T-helper 17 cell (primary cell): ENCODE results near the gene LPP. TPM values are rescaled to one million over a fixed set of nuclear protein-coding genes. Genes with fewer than 3 reads are reported as not detected.
A peak's percentile ranks its signal among the peaks of the same experiment; 100 is the strongest.

Experiments used
- ATAC-seq: fragments of 150-1000 bp; cut with Tn5 transposase; 2 replicates; pipeline ENCODE4 v1.10.0; 2021; ENCODE audit warnings: mild to moderate bottlenecking, moderate library complexity
- DNase-seq, 3 donors: peaks; one replicate each; pipeline versions ENCODE4 v3.0.0 to v3.0.0-alpha.2; 2020 to 2021
- H3K9me3 ChIP-seq: one replicate; pipeline ENCODE4 v1.7.0; 2013; ENCODE audit warnings: low read length, mild to moderate bottlenecking; ENCODE audit not compliant: control insufficient read depth, poor library complexity, severe bottlenecking
- H3K27ac Mint-ChIP-seq: one replicate; pipeline ENCODE4 v1.8.0; 2022; ENCODE audit warnings: mild to moderate bottlenecking, moderate library complexity, mixed read lengths
- H3K27me3 Mint-ChIP-seq: one replicate; pipeline ENCODE4 v1.8.0; 2022; ENCODE audit warnings: mixed read lengths
- H3K36me3 Mint-ChIP-seq: one replicate; pipeline ENCODE4 v1.8.0; 2022; ENCODE audit warnings: low read depth, mixed read lengths
- H3K4me1 Mint-ChIP-seq: one replicate; pipeline ENCODE4 v1.8.0; 2022; ENCODE audit warnings: mild to moderate bottlenecking, mixed read lengths
- H3K4me3 Mint-ChIP-seq: one replicate; pipeline ENCODE4 v1.8.0; 2022; ENCODE audit warnings: mild to moderate bottlenecking, moderate library complexity, mixed read lengths
- total RNA-seq, 4 donors: library from RNA in 2 of 4; stranded (reverse) in 2 of 4; gene quantifications; one replicate each; pipeline ENCODE4 v1.2.3 and lab custom pipeline; 2022 to 2026

The LPP gene
- total RNA-seq, 2 donors from 2014 or later = 81.0 to 94.2 TPM

- no peak overlapping the region for H3K4me3 Mint-ChIP-seq
Observed at GRCh38 chr3:188825901-188826300, 671.9 kb downstream of the LPP start.

GRCh38 chr3:188826574-188826973 lies 672.6 kb downstream of the LPP start:
- ATAC-seq = no peak

More at GRCh38 chr3:188825901-188826300, 671.9 kb downstream of the LPP start:
- H3K4me1 Mint-ChIP-seq = peaks cover 7% of the 10 kb centered on the region
- H3K27me3 Mint-ChIP-seq = no peaks in the 10 kb centered on the region
- no peaks in the 10 kb centered on the region for H3K9me3 ChIP-seq
- ATAC-seq = no peak
- DNase-seq = no peak
- H3K36me3 Mint-ChIP-seq = no peaks in the 10 kb centered on the region
- H3K27ac Mint-ChIP-seq = no peak overlapping the region

GRCh38 chr3:188827103-188827502 lies 673.1 kb downstream of the LPP start:
- no peak overlapping the region for H3K4me3 Mint-ChIP-seq
- H3K36me3 Mint-ChIP-seq = no peaks in the 10 kb centered on the region
- no peak for DNase-seq
- ATAC-seq = no peak
- peaks cover 9% of the 10 kb centered on the region for H3K4me1 Mint-ChIP-seq
- no peak overlapping the region for H3K27ac Mint-ChIP-seq
- H3K9me3 ChIP-seq = no peaks in the 10 kb centered on the region
- H3K27me3 Mint-ChIP-seq = no peaks in the 10 kb centered on the region

More at GRCh38 chr3:188826574-188826973, 672.6 kb downstream of the LPP start:
- Mint-ChIP-seq H3K4me1 (peaks cover 9% of the 10 kb centered on the region), H3K4me3 (no peak overlapping the region), H3K27ac (no peak overlapping the region), H3K36me3 (no peaks in the 10 kb centered on the region), H3K27me3 (no peaks in the 10 kb centered on the region)
- no peak for DNase-seq
- H3K9me3 ChIP-seq = no peaks in the 10 kb centered on the region

- DNase-seq (no peak), ATAC-seq (no peak)
- no peaks in the 10 kb centered on the region for H3K36me3 Mint-ChIP-seq
- H3K4me3 Mint-ChIP-seq = no peak overlapping the region
- no peaks in the 10 kb centered on the region for H3K9me3 ChIP-seq
- H3K27ac Mint-ChIP-seq = no peak overlapping the region
- no peaks in the 10 kb centered on the region for H3K27me3 Mint-ChIP-seq
- peaks cover 9% of the 10 kb centered on the region for H3K4me1 Mint-ChIP-seq
Observed at GRCh38 chr3:188827576-188827975, 673.6 kb downstream of the LPP start.

- H3K36me3 Mint-ChIP-seq = no peaks in the 10 kb centered on the region
Observed at GRCh38 chr3:188829130-188829529, 675.2 kb downstream of the LPP start.

GRCh38 chr3:188829576-188829975 lies 675.6 kb downstream of the LPP start:
- DNase-seq = no peak
- Mint-ChIP-seq H3K36me3 (no peaks in the 10 kb centered on the region), H3K27ac (no peak overlapping the region), H3K4me3 (no peak overlapping the region), H3K27me3 (no peaks in the 10 kb centered on the region), H3K4me1 (peaks cover 16% of the 10 kb centered on the region)
- no peaks in the 10 kb centered on the region for H3K9me3 ChIP-seq
- no peak for ATAC-seq

More at GRCh38 chr3:188829130-188829529, 675.2 kb downstream of the LPP start:
- H3K4me3 Mint-ChIP-seq = no peak overlapping the region
- H3K4me1 Mint-ChIP-seq = peaks cover 12% of the 10 kb centered on the region
- no peak for ATAC-seq
- H3K9me3 ChIP-seq = no peaks in the 10 kb centered on the region
- H3K27ac Mint-ChIP-seq = no peak overlapping the region
- no peaks in the 10 kb centered on the region for H3K27me3 Mint-ChIP-seq
- no peak for DNase-seq

GRCh38 chr3:188830893-188831292 lies 676.9 kb downstream of the LPP start:
- ATAC-seq = no peak
- no peak overlapping the region for H3K27ac Mint-ChIP-seq
- no peaks in the 10 kb centered on the region for H3K27me3 Mint-ChIP-seq
- peaks cover 20% of the 10 kb centered on the region for H3K4me1 Mint-ChIP-seq
- no peak for DNase-seq
- no peaks in the 10 kb centered on the region for H3K9me3 ChIP-seq
- no peaks in the 10 kb centered on the region for H3K36me3 Mint-ChIP-seq
- no peak overlapping the region for H3K4me3 Mint-ChIP-seq

GRCh38 chr3:188832146-188832545 lies 678.2 kb downstream of the LPP start:
- H3K4me3 Mint-ChIP-seq = no peak overlapping the region
- no peaks in the 10 kb centered on the region for H3K27me3 Mint-ChIP-seq
- no peak overlapping the region for H3K27ac Mint-ChIP-seq
- peaks cover 20% of the 10 kb centered on the region for H3K4me1 Mint-ChIP-seq
- H3K36me3 Mint-ChIP-seq = no peaks in the 10 kb centered on the region
- H3K9me3 ChIP-seq = no peaks in the 10 kb centered on the region
- ATAC-seq (no peak), DNase-seq (no peak)

- no peaks in the 10 kb centered on the region for H3K36me3 Mint-ChIP-seq
- no peak overlapping the region for H3K27ac Mint-ChIP-seq
- H3K4me1 Mint-ChIP-seq = peaks cover 20% of the 10 kb centered on the region
- H3K9me3 ChIP-seq = no peaks in the 10 kb centered on the region
- no peak for ATAC-seq
- H3K27me3 Mint-ChIP-seq = no peaks in the 10 kb centered on the region
- DNase-seq = no peak
- no peak overlapping the region for H3K4me3 Mint-ChIP-seq
Observed at GRCh38 chr3:188832961-188833721, 679.2 kb downstream of the LPP start.

GRCh38 chr3:188834349-188834748 lies 680.4 kb downstream of the LPP start:
- no peak for DNase-seq
- no peaks in the 10 kb centered on the region for H3K36me3 Mint-ChIP-seq
- no peak overlapping the region for H3K4me3 Mint-ChIP-seq
- H3K27ac Mint-ChIP-seq = peak overlapping the region; percentile 11
- no peaks in the 10 kb centered on the region for H3K9me3 ChIP-seq
- peaks cover 15% of the 10 kb centered on the region for H3K4me1 Mint-ChIP-seq
- peak; percentile 71 for ATAC-seq
- no peaks in the 10 kb centered on the region for H3K27me3 Mint-ChIP-seq

- no peaks in the 10 kb centered on the region for H3K9me3 ChIP-seq
- Mint-ChIP-seq H3K4me1 (peaks cover 7% of the 10 kb centered on the region), H3K36me3 (no peaks in the 10 kb centered on the region), H3K4me3 (no peak overlapping the region), H3K27ac (no peak overlapping the region), H3K27me3 (no peaks in the 10 kb centered on the region)
- ATAC-seq (no peak), DNase-seq (no peak)
Observed at GRCh38 chr3:188839187-188839695, 685.3 kb downstream of the LPP start.

- Mint-ChIP-seq H3K27ac (no peak overlapping the region), H3K36me3 (no peaks in the 10 kb centered on the region), H3K4me1 (no peaks in the 10 kb centered on the region), H3K27me3 (no peaks in the 10 kb centered on the region), H3K4me3 (no peak overlapping the region)
- no peaks in the 10 kb centered on the region for H3K9me3 ChIP-seq
- ATAC-seq (no peak), DNase-seq (no peak)
Observed at GRCh38 chr3:188840290-188840689, 686.3 kb downstream of the LPP start.

GRCh38 chr3:188841906-188842305 lies 687.9 kb downstream of the LPP start:
- Mint-ChIP-seq H3K36me3 (no peaks in the 10 kb centered on the region), H3K4me3 (no peak overlapping the region), H3K27ac (no peak overlapping the region), H3K27me3 (no peaks in the 10 kb centered on the region), H3K4me1 (no peaks in the 10 kb centered on the region)
- no peaks in the 10 kb centered on the region for H3K9me3 ChIP-seq
- no peak for ATAC-seq
- DNase-seq = no peak

GRCh38 chr3:188842639-188843038 lies 688.7 kb downstream of the LPP start:
- no peaks in the 10 kb centered on the region for H3K36me3 Mint-ChIP-seq
- H3K4me3 Mint-ChIP-seq = no peak overlapping the region
- H3K4me1 Mint-ChIP-seq = no peaks in the 10 kb centered on the region
- no peak for DNase-seq
- ATAC-seq = no peak
- H3K9me3 ChIP-seq = no peaks in the 10 kb centered on the region
- no peaks in the 10 kb centered on the region for H3K27me3 Mint-ChIP-seq
- no peak overlapping the region for H3K27ac Mint-ChIP-seq
